GM19023 (cell line): ENCODE measurements around the gene RBFOX2.
"Not testable (repeated sequence)": the region's sequence is repeated elsewhere in the genome, so short reads cannot be mapped to it uniquely, and the experiment has no call there.

ENCODE experiments used
- ATAC-seq: cut with Tn5 transposase; IDR thresholded peaks from one replicate; pipeline ENCODE4 v1.9.1; 2021; ENCODE audit warnings: mild to moderate bottlenecking, moderate library complexity; ENCODE audit not compliant: unreplicated experiment

The RBFOX2 gene

GRCh38 chr22:35746248-35746647 lies 282.4 kb downstream of the RBFOX2 start:
- ATAC-seq = no peak

- ATAC-seq = no peak
Observed at GRCh38 chr22:35743326-35743860, 285.2 kb downstream of the RBFOX2 start.

- ATAC-seq = no peak
Observed at GRCh38 chr22:35742342-35743100, 286.1 kb downstream of the RBFOX2 start.

- ATAC-seq = no peak
Observed at GRCh38 chr22:35740616-35741015, 288.0 kb downstream of the RBFOX2 start.

- ATAC-seq = no peak
Observed at GRCh38 chr22:35739931-35740380, 288.7 kb downstream of the RBFOX2 start.

- ATAC-seq = no peak
Observed at GRCh38 chr22:35739076-35739930, 289.3 kb downstream of the RBFOX2 start.

GRCh38 chr22:35737886-35738285 lies 290.7 kb downstream of the RBFOX2 start:
- ATAC-seq = not testable (repeated sequence)

GRCh38 chr22:35736701-35737100 lies 291.9 kb downstream of the RBFOX2 start:
- ATAC-seq = no peak

GRCh38 chr22:35736166-35736565 lies 292.5 kb downstream of the RBFOX2 start:
- ATAC-seq = no peak

- no peak for ATAC-seq
Observed at GRCh38 chr22:35735542-35735941, 293.1 kb downstream of the RBFOX2 start.

GRCh38 chr22:35734517-35734827 lies 294.2 kb downstream of the RBFOX2 start:
- ATAC-seq = no peak

GRCh38 chr22:35733791-35734516 lies 294.7 kb downstream of the RBFOX2 start:
- no peak for ATAC-seq

- no peak for ATAC-seq
Observed at GRCh38 chr22:35733036-35733435, 295.6 kb downstream of the RBFOX2 start.

GRCh38 chr22:35732116-35732515 lies 296.5 kb downstream of the RBFOX2 start:
- ATAC-seq = no peak

GRCh38 chr22:35731321-35731720 lies 297.3 kb downstream of the RBFOX2 start:
- ATAC-seq = no peak

GRCh38 chr22:35729309-35729698 lies 299.3 kb downstream of the RBFOX2 start:
- ATAC-seq = no peak

GRCh38 chr22:35728639-35729308 lies 299.9 kb downstream of the RBFOX2 start:
- ATAC-seq = no peak

- no peak for ATAC-seq
Observed at GRCh38 chr22:35727436-35727835, 301.2 kb downstream of the RBFOX2 start.

- no peak for ATAC-seq
Observed at GRCh38 chr22:35726933-35727332, 301.7 kb downstream of the RBFOX2 start.

- ATAC-seq = no peak
Observed at GRCh38 chr22:35726398-35726797, 302.2 kb downstream of the RBFOX2 start.

GRCh38 chr22:35725521-35725920 lies 303.1 kb downstream of the RBFOX2 start:
- ATAC-seq = no peak
